Measurements from ENCODE around the gene INF2.

The INF2 gene

GRCh38 chr14:104730487-104730886 lies 41.1 kb downstream of the INF2 start:
- H3K27me3 ChIP-seq (ENCODE audit: insufficient read depth, low read length), result no peaks in the 10 kb centered on the region
- H3K36me3 ChIP-seq (ENCODE audit: insufficient read depth, low read length), result no peaks in the 10 kb centered on the region
- H2AFZ ChIP-seq (ENCODE audit: low read length, unreplicated experiment), result no peak overlapping the region
- no peaks in the 10 kb centered on the region for H3K79me2 ChIP-seq (ENCODE audit: control insufficient read depth, insufficient read depth, low read length, unreplicated experiment)
- peaks cover 31% of the 10 kb centered on the region for H3K4me1 ChIP-seq (ENCODE audit: control insufficient read depth, insufficient read depth, low read length, unreplicated experiment)
- no peak overlapping the region for H3K4me3 ChIP-seq (ENCODE audit: low read depth, low read length)
- no peak overlapping the region for H3K27ac ChIP-seq (ENCODE audit: low read depth, low read length)

DNA sequence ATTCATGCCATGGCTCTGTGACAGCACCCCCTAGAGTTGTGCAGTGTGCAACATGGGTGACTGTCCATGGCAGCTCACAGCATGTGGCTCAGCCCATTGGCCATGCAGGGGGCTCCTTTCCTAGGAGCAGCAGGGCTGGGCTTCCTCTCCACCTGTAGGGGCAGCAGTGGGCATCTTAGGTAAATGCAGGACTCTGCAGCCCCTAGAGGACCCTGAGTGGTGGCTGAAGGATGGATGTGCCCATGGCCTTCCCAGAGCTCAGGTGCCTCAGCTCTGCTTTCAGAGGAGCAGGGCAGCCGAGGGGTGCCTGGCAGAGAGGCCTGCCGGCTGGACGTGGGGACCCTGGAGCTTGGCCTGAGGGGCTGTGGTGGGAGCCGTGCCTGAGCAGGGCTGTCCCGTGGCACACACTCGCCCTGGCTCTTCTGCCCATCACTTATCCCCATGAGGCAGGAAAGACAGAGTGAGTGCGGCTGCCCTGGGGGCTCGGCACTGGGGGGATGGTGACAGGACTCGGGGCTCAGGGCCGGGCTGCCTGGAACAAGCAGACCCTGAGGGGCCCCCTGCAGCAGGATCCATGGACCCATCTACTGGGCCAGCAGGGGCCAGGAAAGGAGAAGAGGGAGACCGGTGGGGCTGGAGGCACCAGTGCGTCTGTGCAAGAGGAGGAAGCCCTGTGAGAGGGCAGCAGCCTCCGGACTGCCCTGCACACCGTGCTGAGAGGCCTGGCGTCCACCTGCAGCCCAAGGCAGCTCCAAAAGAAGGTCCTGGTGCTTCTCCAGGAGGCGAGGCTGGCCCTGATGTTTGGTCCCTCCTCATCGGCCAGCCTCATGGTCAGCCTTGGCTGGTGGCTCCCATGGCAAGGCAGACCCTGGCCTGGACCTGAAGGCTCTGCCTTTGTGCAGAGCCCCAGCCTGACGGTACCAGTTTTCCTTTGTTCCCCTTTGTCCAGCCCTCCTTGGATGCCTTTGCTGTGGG lies 42.2 kb downstream of the INF2 start:
- Histone ChIP-seq H3K36me3 (ENCODE audit: insufficient read depth, low read length) (no peaks in the 10 kb centered on the region), H3K4me3 (ENCODE audit: low read depth, low read length) (no peak overlapping the region), H3K27ac (ENCODE audit: low read depth, low read length) (no peak overlapping the region), H2AFZ (ENCODE audit: low read length, unreplicated experiment) (no peak overlapping the region), H3K4me1 (ENCODE audit: control insufficient read depth, insufficient read depth, low read length, unreplicated experiment) (peaks cover 32% of the 10 kb centered on the region), H3K27me3 (ENCODE audit: insufficient read depth, low read length) (no peaks in the 10 kb centered on the region), H3K79me2 (ENCODE audit: control insufficient read depth, insufficient read depth, low read length, unreplicated experiment) (no peaks in the 10 kb centered on the region)

GRCh38 chr14:104732355-104732804 lies 43.0 kb downstream of the INF2 start:
- no peak overlapping the region for H3K4me3 ChIP-seq (ENCODE audit: low read depth, low read length)
- no peak overlapping the region for H3K27ac ChIP-seq (ENCODE audit: low read depth, low read length)
- no peaks in the 10 kb centered on the region for H3K79me2 ChIP-seq (ENCODE audit: control insufficient read depth, insufficient read depth, low read length, unreplicated experiment)
- no peaks in the 10 kb centered on the region for H3K36me3 ChIP-seq (ENCODE audit: insufficient read depth, low read length)
- no peak overlapping the region for H2AFZ ChIP-seq (ENCODE audit: low read length, unreplicated experiment)
- H3K27me3 ChIP-seq (ENCODE audit: insufficient read depth, low read length), result no peaks in the 10 kb centered on the region
- H3K4me1 ChIP-seq (ENCODE audit: control insufficient read depth, insufficient read depth, low read length, unreplicated experiment), result peaks cover 36% of the 10 kb centered on the region

- no peaks in the 10 kb centered on the region for H3K27me3 ChIP-seq (ENCODE audit: insufficient read depth, low read length)
- no peak overlapping the region for H3K27ac ChIP-seq (ENCODE audit: low read depth, low read length)
- no peaks in the 10 kb centered on the region for H3K79me2 ChIP-seq (ENCODE audit: control insufficient read depth, insufficient read depth, low read length, unreplicated experiment)
- no peak overlapping the region for H2AFZ ChIP-seq (ENCODE audit: low read length, unreplicated experiment)
- no peaks in the 10 kb centered on the region for H3K36me3 ChIP-seq (ENCODE audit: insufficient read depth, low read length)
- peaks cover 37% of the 10 kb centered on the region for H3K4me1 ChIP-seq (ENCODE audit: control insufficient read depth, insufficient read depth, low read length, unreplicated experiment)
- H3K4me3 ChIP-seq (ENCODE audit: low read depth, low read length), result no peak overlapping the region
These were observed 43.7 kb downstream of the INF2 start for GRCh38 chr14:104732931-104733681.

DNA sequence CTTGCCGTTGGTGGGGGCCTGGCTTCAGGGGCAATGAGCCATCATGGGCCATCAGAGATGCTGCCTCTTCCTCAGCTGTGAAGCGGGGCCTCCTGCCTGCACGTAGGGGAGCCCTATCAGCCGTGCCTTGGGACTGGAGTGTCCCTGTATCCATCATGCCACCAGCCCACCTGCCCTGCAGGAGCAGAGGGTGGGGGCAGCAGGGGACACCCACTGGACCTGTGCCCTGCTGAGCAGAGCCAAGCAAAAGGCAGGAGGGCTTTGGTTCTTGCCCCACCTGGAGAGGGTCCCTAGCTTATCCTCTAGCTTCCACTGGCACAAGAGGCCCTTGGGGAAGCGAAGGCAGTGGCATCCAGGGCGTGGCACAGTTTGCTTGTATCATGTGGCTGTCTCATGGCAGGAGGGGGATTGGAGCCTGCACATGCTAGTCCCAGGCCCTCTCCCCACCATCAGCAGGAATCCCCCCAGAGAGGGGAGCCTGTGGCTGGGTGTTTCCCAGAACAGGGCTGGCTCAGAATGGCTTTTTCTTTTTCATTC lies 44.7 kb downstream of the INF2 start:
- Histone ChIP-seq H2AFZ (ENCODE audit: low read length, unreplicated experiment) (no peak overlapping the region), H3K4me3 (ENCODE audit: low read depth, low read length) (no peak overlapping the region), H3K4me1 (ENCODE audit: control insufficient read depth, insufficient read depth, low read length, unreplicated experiment) (peaks cover 37% of the 10 kb centered on the region), H3K79me2 (ENCODE audit: control insufficient read depth, insufficient read depth, low read length, unreplicated experiment) (no peaks in the 10 kb centered on the region), H3K36me3 (ENCODE audit: insufficient read depth, low read length) (no peaks in the 10 kb centered on the region), H3K27ac (ENCODE audit: low read depth, low read length) (no peak overlapping the region), H3K27me3 (ENCODE audit: insufficient read depth, low read length) (no peaks in the 10 kb centered on the region)

DNA sequence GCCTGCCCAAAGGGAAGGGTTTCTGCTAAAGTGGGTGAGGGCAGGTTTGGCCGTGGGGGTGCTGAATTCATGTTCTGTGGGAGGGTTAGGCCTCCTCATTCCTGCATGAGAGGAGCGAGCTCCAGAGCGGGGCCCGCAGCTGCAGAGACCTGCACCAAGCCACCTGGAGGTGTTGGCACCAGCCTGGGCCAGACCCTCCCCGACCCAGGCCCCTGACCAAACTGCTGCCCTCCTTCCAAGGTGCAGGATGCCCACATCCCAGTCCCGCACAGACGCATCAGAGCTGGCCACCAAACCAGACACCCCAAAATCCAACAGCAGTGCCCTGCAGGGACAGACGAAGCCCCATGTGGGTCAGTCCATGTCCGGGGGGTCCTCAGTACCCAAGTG lies 45.2 kb downstream of the INF2 start:
- Histone ChIP-seq H3K27ac (ENCODE audit: low read depth, low read length) (no peak overlapping the region), H2AFZ (ENCODE audit: low read length, unreplicated experiment) (no peak overlapping the region), H3K79me2 (ENCODE audit: control insufficient read depth, insufficient read depth, low read length, unreplicated experiment) (no peaks in the 10 kb centered on the region), H3K4me3 (ENCODE audit: low read depth, low read length) (no peak overlapping the region), H3K4me1 (ENCODE audit: control insufficient read depth, insufficient read depth, low read length, unreplicated experiment) (peaks cover 37% of the 10 kb centered on the region), H3K27me3 (ENCODE audit: insufficient read depth, low read length) (no peaks in the 10 kb centered on the region), H3K36me3 (ENCODE audit: insufficient read depth, low read length) (no peaks in the 10 kb centered on the region)

GRCh38 chr14:104734991-104735779 lies 45.8 kb downstream of the INF2 start:
- Histone ChIP-seq H3K79me2 (ENCODE audit: control insufficient read depth, insufficient read depth, low read length, unreplicated experiment) (no peaks in the 10 kb centered on the region), H2AFZ (ENCODE audit: low read length, unreplicated experiment) (no peak overlapping the region), H3K4me1 (ENCODE audit: control insufficient read depth, insufficient read depth, low read length, unreplicated experiment) (peaks cover 37% of the 10 kb centered on the region), H3K27ac (ENCODE audit: low read depth, low read length) (peak overlapping the region; percentile 95), H3K27me3 (ENCODE audit: insufficient read depth, low read length) (no peaks in the 10 kb centered on the region), H3K36me3 (ENCODE audit: insufficient read depth, low read length) (no peaks in the 10 kb centered on the region), H3K4me3 (ENCODE audit: low read depth, low read length) (peak overlapping the region; percentile 42; the same call in 1 of the 2 replicates)

- Histone ChIP-seq H2AFZ (ENCODE audit: low read length, unreplicated experiment) (peak overlapping the region; percentile 95), H3K4me1 (ENCODE audit: control insufficient read depth, insufficient read depth, low read length, unreplicated experiment) (peaks cover 37% of the 10 kb centered on the region), H3K36me3 (ENCODE audit: insufficient read depth, low read length) (no peaks in the 10 kb centered on the region), H3K4me3 (ENCODE audit: low read depth, low read length) (peak overlapping the region; percentile 42), H3K79me2 (ENCODE audit: control insufficient read depth, insufficient read depth, low read length, unreplicated experiment) (no peaks in the 10 kb centered on the region), H3K27me3 (ENCODE audit: insufficient read depth, low read length) (no peaks in the 10 kb centered on the region), H3K27ac (ENCODE audit: low read depth, low read length) (peak overlapping the region; percentile 95)
These were observed 46.6 kb downstream of the INF2 start for GRCh38 chr14:104735830-104736642.

GRCh38 chr14:104738375-104739019 lies 49.1 kb downstream of the INF2 start:
- H3K4me3 ChIP-seq (ENCODE audit: low read depth, low read length), result no peak overlapping the region
- no peaks in the 10 kb centered on the region for H3K36me3 ChIP-seq (ENCODE audit: insufficient read depth, low read length)
- no peak overlapping the region for H2AFZ ChIP-seq (ENCODE audit: low read length, unreplicated experiment)
- H3K79me2 ChIP-seq (ENCODE audit: control insufficient read depth, insufficient read depth, low read length, unreplicated experiment), result no peaks in the 10 kb centered on the region
- H3K27ac ChIP-seq (ENCODE audit: low read depth, low read length), result no peak overlapping the region
- H3K4me1 ChIP-seq (ENCODE audit: control insufficient read depth, insufficient read depth, low read length, unreplicated experiment), result peaks cover 27% of the 10 kb centered on the region
- no peaks in the 10 kb centered on the region for H3K27me3 ChIP-seq (ENCODE audit: insufficient read depth, low read length)

All from ACC112 (cell line).